A549 (cell line): ENCODE measurements around the gene COX7A2. TPM values are rescaled to one million over a fixed set of nuclear protein-coding genes. Genes with fewer than 3 reads are reported as not detected.

ENCODE experiments used
- ATAC-seq, 2 experiments: fragments of 200-7000 bp in 1 of 2; fragments of >200 bp in 1 of 2; cut with Nextera tagmentation in 1 of 2; cut with Tn5 transposase in 1 of 2; 3 replicates each; pipeline versions ENCODE4 v1.8.0 to v1.9.1; 2018 to 2020; ENCODE audit warnings: mild to moderate bottlenecking in 1 of 2, moderate library complexity in 1 of 2
- CTCF ChIA-PET: fragments of 300-600 bp; sonication (Branson Sonifier 250); formaldehyde crosslinking; extraction: SDS; loops from one replicate; lab custom pipeline; 2021; ENCODE audit warnings: antibody characterized with exemption, inconsistent platforms; lab: Yijun Ruan, JAX
- POLR2A ChIA-PET: fragments of 350-600 bp; formaldehyde crosslinking; extraction: SDS; loops from one replicate; lab custom pipeline; 2021; ENCODE audit warnings: antibody characterized with exemption, inconsistent platforms; lab: Yijun Ruan, JAX
- DNase-seq, 2 experiments: peaks; one replicate each; pipeline versions ENCODE4 v3.0.0 to v3.0.0-alpha.2; 2011 to 2016; ENCODE audit warnings: low read depth in 1 of 2, low spot score in 1 of 2
- FAIRE-seq: peaks from 2 replicates; lab custom pipeline; 2011; peaks lifted over from hg19 to GRCh38; lab: Jason Lieb, UNC
- H3K27ac ChIP-seq, 2 experiments: fragments of >200 bp; sonication (Bioruptor Twin); formaldehyde crosslinking; 3 replicates each; pipeline ENCODE4 v1.5.1; 2016 to 2017
- H3K4me1 ChIP-seq: fragments of >200 bp; sonication (Bioruptor Twin); formaldehyde crosslinking; 3 replicates; pipeline ENCODE4 v1.6.1; 2016
- H3K4me2 ChIP-seq: fragments of >200 bp; sonication (Bioruptor Twin); formaldehyde crosslinking; 3 replicates; pipeline ENCODE4 v1.6.1; 2016
- H3K4me3 ChIP-seq: fragments of >200 bp; sonication (Bioruptor Twin); formaldehyde crosslinking; 3 replicates; pipeline ENCODE4 v1.5.1; 2016
- H3K9me3 ChIP-seq: fragments of >200 bp; sonication (Bioruptor Twin); formaldehyde crosslinking; 3 replicates; pipeline ENCODE4 v1.6.1; 2016
- CBX2 ChIP-seq: fragments of 200-600 bp; sonication (generic); IDR thresholded peaks from 2 replicates; pipeline ENCODE4 v1.6.1; 2016; ENCODE audit warnings: low read depth, mild to moderate bottlenecking, borderline replicate concordance
- CBX8 ChIP-seq: fragments of 200-600 bp; sonication (generic); IDR thresholded peaks from 2 replicates; pipeline ENCODE4 v1.6.1; 2016
- CEBPB ChIP-seq, 2 experiments: fragments of >200 bp in 1 of 2; sonication (Bioruptor Twin) in 1 of 2; formaldehyde crosslinking in 1 of 2; IDR thresholded peaks; 2 replicates each; pipeline ENCODE4 v1.6.1; 2012 to 2016
- CHD2 ChIP-seq: fragments of 150-350 bp; IDR thresholded peaks from 2 replicates; pipeline ENCODE4 v1.6.1; 2014; ENCODE audit warnings: low read length; ENCODE audit not compliant: partially characterized antibody
- E2F6 ChIP-seq: IDR thresholded peaks from 2 replicates; pipeline ENCODE4 v1.6.1; 2012; ENCODE audit warnings: low read depth, borderline replicate concordance
- EHF ChIP-seq: fragments of 250-450 bp; sonication (Bioruptor Pico); IDR thresholded peaks from 2 replicates; pipeline ENCODE4 v1.5.0; 2020; ENCODE audit warnings: mild to moderate bottlenecking
- FOXS1 ChIP-seq: fragments of 250-450 bp; sonication (Bioruptor Pico); IDR thresholded peaks from 2 replicates; pipeline ENCODE4 v1.5.0; 2020; ENCODE audit warnings: mild to moderate bottlenecking, moderate library complexity
- GATA3 ChIP-seq: IDR thresholded peaks from 2 replicates; pipeline ENCODE4 v1.6.1; 2012; ENCODE audit warnings: borderline replicate concordance
- HEYL ChIP-seq: fragments of 250-450 bp; sonication (Bioruptor Pico); IDR thresholded peaks from 2 replicates; pipeline ENCODE4 v1.8.0; 2021; ENCODE audit warnings: mild to moderate bottlenecking, moderate library complexity
- HMGXB4 ChIP-seq: fragments of 250-450 bp; sonication (Bioruptor Pico); IDR thresholded peaks from 2 replicates; pipeline ENCODE4 v1.5.0; 2021; ENCODE audit warnings: mild to moderate bottlenecking, moderate library complexity, borderline replicate concordance
- HOXB5 ChIP-seq: fragments of 250-450 bp; sonication (Bioruptor Pico); IDR thresholded peaks from 2 replicates; pipeline ENCODE4 v1.5.0; 2020; ENCODE audit warnings: mild to moderate bottlenecking, moderate library complexity
- JUN ChIP-seq, 2 experiments: fragments of >200 bp; sonication (Bioruptor Twin); formaldehyde crosslinking; IDR thresholded peaks; 2 replicates in 1 of 2; 3 replicates in 1 of 2; pipeline ENCODE4 v1.6.1; 2016 to 2017
- JUNB ChIP-seq: fragments of >200 bp; sonication (Bioruptor Twin); formaldehyde crosslinking; IDR thresholded peaks from 2 replicates; pipeline ENCODE4 v1.6.1; 2016
- KDM1A ChIP-seq: fragments of 200-600 bp; sonication (generic); IDR thresholded peaks from 2 replicates; pipeline ENCODE4 v1.6.1; 2016; ENCODE audit warnings: low read depth, mild to moderate bottlenecking
- KDM5A ChIP-seq: fragments of 200-600 bp; sonication (generic); IDR thresholded peaks from 2 replicates; pipeline ENCODE4 v1.6.1; 2016; ENCODE audit warnings: antibody characterized with exemption, mild to moderate bottlenecking
- MAFK ChIP-seq: fragments of 450-650 bp; IDR thresholded peaks from 2 replicates; pipeline ENCODE4 v1.6.1; 2014; ENCODE audit not compliant: partially characterized antibody
- MAZ ChIP-seq: fragments of 150-350 bp; IDR thresholded peaks from 2 replicates; pipeline ENCODE4 v1.6.1; 2014; ENCODE audit warnings: antibody characterized with exemption, low read depth, low read length, borderline replicate concordance
- NFE2L2 ChIP-seq: fragments of 150-350 bp; conservative IDR thresholded peaks from 2 replicates; pipeline ENCODE4 v1.6.1; 2014; ENCODE audit warnings: low read length
- NR3C1 ChIP-seq: fragments of >200 bp; sonication (Bioruptor Twin); formaldehyde crosslinking; IDR thresholded peaks from 3 replicates; pipeline ENCODE4 v1.6.1; 2017
- POLR2AphosphoS2 ChIP-seq: conservative IDR thresholded peaks from 2 replicates; pipeline ENCODE4 v1.6.1; 2012; ENCODE audit warnings: low read length, improper control_type of control experiment, inconsistent platforms
- RAD21 ChIP-seq, 2 experiments: fragments of >200 bp in 1 of 2; sonication (Bioruptor Twin) in 1 of 2; formaldehyde crosslinking in 1 of 2; IDR thresholded peaks in 1 of 2; conservative IDR thresholded peaks in 1 of 2; 2 replicates in 1 of 2; 3 replicates in 1 of 2; pipeline ENCODE4 v1.6.1; 2012 to 2018; ENCODE audit warnings: inconsistent platforms in 1 of 2
- RARB ChIP-seq: fragments of 250-450 bp; sonication (Bioruptor Pico); IDR thresholded peaks from 2 replicates; pipeline ENCODE4 v1.8.0; 2021; ENCODE audit warnings: mild to moderate bottlenecking, moderate library complexity
- RCOR1 ChIP-seq: fragments of 150-350 bp; IDR thresholded peaks from 2 replicates; pipeline ENCODE4 v1.6.1; 2014; ENCODE audit warnings: antibody characterized with exemption, low read length, low read depth
- RFX5 ChIP-seq: fragments of 450-650 bp; IDR thresholded peaks from 2 replicates; pipeline ENCODE4 v1.7.1; 2014; ENCODE audit warnings: antibody characterized with exemption, mild to moderate bottlenecking, moderate library complexity
- SMC3 ChIP-seq: fragments of >200 bp; sonication (Bioruptor Twin); formaldehyde crosslinking; IDR thresholded peaks from 3 replicates; pipeline ENCODE4 v1.6.1; 2018; ENCODE audit warnings: inconsistent platforms
- SREBF2 ChIP-seq: fragments of 450-650 bp; IDR thresholded peaks from 2 replicates; pipeline ENCODE4 v1.6.1; 2014; ENCODE audit warnings: mild to moderate bottlenecking, moderate library complexity
- TP53 ChIP-seq: fragments of 250-450 bp; sonication (Bioruptor Pico); IDR thresholded peaks from 2 replicates; pipeline ENCODE4 v1.5.0; 2021; ENCODE audit warnings: mild to moderate bottlenecking, moderate library complexity
- ZC3H11A ChIP-seq: fragments of 450-650 bp; IDR thresholded peaks from 2 replicates; pipeline ENCODE4 v1.6.1; 2014; ENCODE audit warnings: antibody characterized with exemption, mild to moderate bottlenecking
- WGBS: methylation state at CpG from one replicate; pipeline ENCODE4 v1.1.6; 2017; ENCODE audit errors: missing lambda C conversion rate; 5-methylcytosine and 5-hydroxymethylcytosine counted together
- polyA plus RNA-seq, 4 experiments: library from polyadenylated mRNA; depleted of rRNA in 3 of 4; stranded (reverse); fragments of >200 nt; fragmentation: RNase III in 1 of 4; extraction: RNeasy Plus Mini Kit Qiagen cat#74134 plus additional on column Dnase treatment in 1 of 4; gene quantifications; 2 replicates in 3 of 4; 3 replicates in 1 of 4; pipeline ENCODE4 v1.2.3, GENCODE V29; 2011 to 2017
- TF ChIP-seq, protein P1 (sequence below): fragments of >200 bp; sonication (Bioruptor Twin); formaldehyde crosslinking; IDR thresholded peaks from 2 replicates; pipeline ENCODE4 v1.6.1; 2016
- TF ChIP-seq, protein P2 (sequence below): IDR thresholded peaks from 2 replicates; pipeline ENCODE4 v1.6.1; 2012

The COX7A2 gene
- polyA plus RNA-seq, 2 of the 4 experiments (the other 2 are of a cell fraction) = 271 to 464 TPM

- ChIA-PET POLR2A (no interaction called here), CTCF (no interaction called here)
- no peak for TF ChIP-seq CEBPB (IDR thresholded peaks at IDR 0.05)
- TF ChIP-seq CBX2 = no peak
- no peak for TF ChIP-seq MAFK
- no peak for TF ChIP-seq HEYL
- TF ChIP-seq E2F6 = no peak
- no peak for TF ChIP-seq RCOR1
- TF ChIP-seq RARB = no peak
- TF ChIP-seq MAZ = no peak
- no peak for TF ChIP-seq ZC3H11A
- no peak for TF ChIP-seq RFX5
- TF ChIP-seq NR3C1 = no peak
- TF ChIP-seq, protein P1, sequence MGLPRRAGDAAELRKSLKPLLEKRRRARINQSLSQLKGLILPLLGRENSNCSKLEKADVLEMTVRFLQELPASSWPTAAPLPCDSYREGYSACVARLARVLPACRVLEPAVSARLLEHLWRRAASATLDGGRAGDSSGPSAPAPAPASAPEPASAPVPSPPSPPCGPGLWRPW = no peak
- TF ChIP-seq SMC3 = no peak
- TF ChIP-seq HMGXB4 (CRISPR knock-in tag) = no peak
- TF ChIP-seq SREBF2 = no peak
- H3K4me3 ChIP-seq = no peak overlapping the region
- no peak for ATAC-seq
- no peaks in the 10 kb centered on the region for H3K9me3 ChIP-seq
- H3K4me2 ChIP-seq = no peak overlapping the region
- DNase-seq = no peak
- no peak for FAIRE-seq
- H3K27ac ChIP-seq = no peak overlapping the region
- peaks cover 22% of the 10 kb centered on the region for H3K4me1 ChIP-seq
Measured at GRCh38 chr6:75263401-75263750, 19.8 kb upstream of the COX7A2 start.

DNA sequence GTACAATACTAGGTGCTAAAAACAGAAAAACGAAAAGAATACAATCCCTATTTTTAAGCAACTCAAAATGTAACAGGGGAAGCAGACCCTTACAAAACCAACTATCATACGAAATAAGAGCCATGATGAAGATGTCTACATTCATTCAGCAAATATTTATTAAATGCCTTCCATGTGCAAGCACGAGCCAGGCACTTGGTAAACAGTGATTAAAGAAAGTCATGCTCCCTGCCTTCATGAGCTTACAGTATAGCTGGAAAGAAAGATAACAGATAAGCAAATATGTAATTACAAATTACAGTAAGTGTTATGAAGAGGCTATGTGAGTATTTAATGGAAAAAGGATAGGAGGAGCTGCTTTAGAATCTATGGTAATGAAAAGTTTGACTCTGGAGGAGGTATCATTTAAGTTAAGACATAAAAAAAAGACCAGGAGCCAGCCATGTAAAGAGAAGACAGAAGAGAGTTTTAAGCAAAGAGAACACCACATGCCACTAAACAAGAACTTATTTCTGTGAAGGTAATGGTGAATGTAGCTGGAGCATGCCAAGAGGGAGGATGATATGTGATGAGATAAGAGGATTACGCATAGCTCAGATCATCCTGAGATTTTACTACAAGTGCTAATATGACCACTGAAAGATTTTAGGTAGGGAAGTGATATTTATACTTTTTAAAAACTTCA lies 19.3 kb upstream of the COX7A2 start:
- TF ChIP-seq JUN (IDR thresholded peaks at IDR 0.05) = no peak
- no peak for TF ChIP-seq JUNB
- no peak for TF ChIP-seq EHF
- no peak for TF ChIP-seq FOXS1 (CRISPR knock-in tag)
- TF ChIP-seq TP53 (CRISPR knock-in tag) = no peak
- no peak for TF ChIP-seq RAD21 (conservative IDR thresholded peaks at IDR 0.05 in 1 of 2, IDR thresholded peaks at IDR 0.05 in 1 of 2)
- TF ChIP-seq GATA3 = no peak
- TF ChIP-seq RARB = no peak
- no peak for TF ChIP-seq E2F6
- TF ChIP-seq HOXB5 (CRISPR knock-in tag) = no peak
- TF ChIP-seq CHD2 = no peak
- TF ChIP-seq NFE2L2 = no peak
- TF ChIP-seq CBX8 = no peak
- TF ChIP-seq POLR2AphosphoS2 = no peak
- TF ChIP-seq KDM1A = no peak
- TF ChIP-seq, protein P2, sequence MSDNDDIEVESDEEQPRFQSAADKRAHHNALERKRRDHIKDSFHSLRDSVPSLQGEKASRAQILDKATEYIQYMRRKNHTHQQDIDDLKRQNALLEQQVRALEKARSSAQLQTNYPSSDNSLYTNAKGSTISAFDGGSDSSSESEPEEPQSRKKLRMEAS = no peak
- TF ChIP-seq KDM5A = no peak
- 63% methylated on average over 4 of the region's 4 CpGs for WGBS
- Histone ChIP-seq H3K4me1 (peaks cover 17% of the 10 kb centered on the region; the same call in 2 of the 3 replicates), H3K27ac (no peak overlapping the region), H3K4me2 (no peak overlapping the region), H3K9me3 (no peaks in the 10 kb centered on the region), H3K4me3 (no peak overlapping the region)
- FAIRE-seq = no peak
- ChIA-PET POLR2A (no interaction called here), CTCF (no interaction called here)
- no peak for ATAC-seq
- no peak for DNase-seq
